NCI-H2227 (cell line): ENCODE data around the gene ACP7.
"Not testable (repeated sequence)": the region's sequence is repeated elsewhere in the genome, so short reads cannot be mapped to it uniquely, and the experiment has no call there.

Source experiments
- DNase-seq: peaks from one replicate; lab custom pipeline; 2025; ENCODE audit not compliant: unreplicated experiment; lab: John Stamatoyannopoulos, UW

ACP7 gene

GRCh38 chr19:39104186-39104596 is 20.0 kb downstream of the ACP7 start:
- no peak for DNase-seq

GRCh38 chr19:39106194-39106593 is 22.0 kb downstream of the ACP7 start:
- DNase-seq = no peak

- no peak for DNase-seq
Measured at GRCh38 chr19:39109641-39110040, 25.5 kb downstream of the ACP7 start.

GRCh38 chr19:39110263-39110967 is 26.2 kb downstream of the ACP7 start:
- DNase-seq = peak; percentile 92

GRCh38 chr19:39111593-39112199 is 27.5 kb downstream of the ACP7 start:
- peak; percentile 74 for DNase-seq

GRCh38 chr19:39112338-39112890 is 28.2 kb downstream of the ACP7 start:
- no peak for DNase-seq

GRCh38 chr19:39113199-39113598 is 29.0 kb downstream of the ACP7 start:
- no peak for DNase-seq

- DNase-seq = no peak
Measured at GRCh38 chr19:39115105-39115847, 31.1 kb downstream of the ACP7 start.

- not testable (repeated sequence) for DNase-seq
Measured at GRCh38 chr19:39117023-39117422, 32.9 kb downstream of the ACP7 start.

- DNase-seq = no peak
Measured at GRCh38 chr19:39119830-39120229, 35.7 kb downstream of the ACP7 start.

DNA sequence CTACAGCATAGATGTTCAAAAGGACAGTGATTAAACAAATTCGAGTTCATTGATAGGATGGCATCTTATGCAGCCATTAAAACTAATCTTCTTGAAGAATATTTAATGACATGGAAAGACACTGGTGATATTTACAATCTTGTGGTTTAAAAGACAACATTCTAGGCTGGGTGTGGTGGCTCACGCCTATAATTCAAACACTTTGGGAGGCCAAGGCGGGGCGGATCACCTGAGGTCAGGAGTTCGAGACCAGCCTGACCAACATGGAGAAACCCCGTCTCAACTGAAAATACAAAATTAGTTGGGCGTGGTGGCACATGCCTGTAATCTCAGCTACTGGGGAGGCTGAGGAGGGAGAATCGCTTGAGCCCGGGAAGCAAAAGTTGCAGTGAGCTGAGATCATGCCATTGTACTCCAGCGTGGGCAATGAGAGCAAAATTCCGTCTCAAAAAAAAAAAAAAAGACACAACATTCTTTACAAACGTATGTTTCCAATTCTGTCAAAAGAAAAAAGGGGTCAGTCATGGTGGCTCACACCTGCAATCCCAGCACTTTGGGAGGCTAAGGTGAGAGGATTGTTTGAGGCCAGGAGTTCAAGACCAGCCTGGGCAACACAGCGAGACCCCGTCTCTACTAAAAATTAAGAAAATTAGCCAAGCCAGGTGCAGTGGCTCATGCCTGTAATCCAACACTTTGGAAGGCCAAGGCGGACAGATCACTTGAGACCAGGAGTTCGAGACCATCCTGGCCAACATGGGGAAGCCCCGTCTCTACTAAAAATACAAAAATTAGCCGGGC is 39.0 kb downstream of the ACP7 start:
- no peak for DNase-seq

GRCh38 chr19:39124136-39124764 is 40.1 kb downstream of the ACP7 start:
- no peak for DNase-seq

- DNase-seq = no peak
Measured at GRCh38 chr19:39125199-39125553, 41.0 kb downstream of the ACP7 start.

GRCh38 chr19:39125554-39126311 is 41.6 kb downstream of the ACP7 start, which contains the start of gene PAK4:
PAK4 (plus strand) TSS chr19:39125786; CDS start chr19:39169554, 43,768 bp downstream.
- peak; percentile 100 for DNase-seq

- DNase-seq = peak; percentile 86
Measured at GRCh38 chr19:39126312-39127187, 42.4 kb downstream of the ACP7 start.

DNA sequence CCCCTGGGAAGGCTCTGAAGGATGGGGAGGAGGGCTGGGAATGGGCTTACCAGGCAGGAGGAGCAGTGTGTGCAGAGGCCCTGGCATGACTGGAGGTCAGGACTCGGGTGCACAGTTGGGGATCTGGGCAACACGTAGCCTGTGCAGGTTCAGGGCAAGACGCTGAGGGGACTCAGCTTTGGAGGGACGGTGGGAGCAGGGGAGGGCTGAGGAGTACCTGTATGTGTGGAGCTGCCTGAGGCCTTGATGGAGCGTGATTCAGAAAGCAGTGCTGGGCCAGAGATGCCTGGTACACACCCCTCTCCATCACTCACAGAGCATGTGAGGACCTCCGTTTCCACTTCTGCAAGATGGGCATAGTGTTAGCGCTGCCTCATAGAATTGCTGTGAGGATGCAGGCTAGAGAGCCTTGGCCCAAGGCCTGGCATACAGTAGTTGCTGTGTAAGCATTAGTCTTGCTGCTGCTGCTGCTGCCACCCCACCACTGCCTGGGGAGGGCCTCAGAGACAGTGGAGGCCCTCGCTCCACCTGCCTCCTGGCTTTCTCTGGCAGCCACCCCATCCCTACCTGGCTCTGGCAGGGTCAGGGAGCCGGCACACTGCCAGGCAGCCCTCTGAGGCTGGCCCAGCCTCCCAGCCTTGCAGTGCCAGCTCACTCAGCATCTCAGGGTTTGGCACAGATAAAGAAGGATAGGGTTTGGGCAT is 43.8 kb downstream of the ACP7 start:
- no peak for DNase-seq

GRCh38 chr19:39128516-39129079 is 44.4 kb downstream of the ACP7 start:
- no peak for DNase-seq

- no peak for DNase-seq
Measured at GRCh38 chr19:39129116-39129515, 44.9 kb downstream of the ACP7 start.
